ENCODE results near the gene ADAM10. TPM values are rescaled to one million over a fixed set of nuclear protein-coding genes. Genes with fewer than 3 reads are reported as not detected.

ADAM10 gene
- total RNA-seq, 1 donor from 2014 or later = 125 TPM

GRCh38 chr15:58565619-58566018 lies 183.9 kb downstream of the ADAM10 start:
- Mint-ChIP-seq H3K4me3 (no peak overlapping the region), H3K9me3 (no peaks in the 10 kb centered on the region), H3K36me3 (ENCODE audit: low read depth) (no peaks in the 10 kb centered on the region), H3K27me3 (ENCODE audit: low read depth) (no peaks in the 10 kb centered on the region), H3K27ac (ENCODE audit: unreplicated experiment) (no peak overlapping the region), H3K4me1 (peaks cover 8% of the 10 kb centered on the region)
- no peak for TF ChIP-seq CTCF (conservative IDR thresholded peaks at IDR 0.05)
- DNase-seq (ENCODE audit: low read depth, low spot score) = no peak

DNA sequence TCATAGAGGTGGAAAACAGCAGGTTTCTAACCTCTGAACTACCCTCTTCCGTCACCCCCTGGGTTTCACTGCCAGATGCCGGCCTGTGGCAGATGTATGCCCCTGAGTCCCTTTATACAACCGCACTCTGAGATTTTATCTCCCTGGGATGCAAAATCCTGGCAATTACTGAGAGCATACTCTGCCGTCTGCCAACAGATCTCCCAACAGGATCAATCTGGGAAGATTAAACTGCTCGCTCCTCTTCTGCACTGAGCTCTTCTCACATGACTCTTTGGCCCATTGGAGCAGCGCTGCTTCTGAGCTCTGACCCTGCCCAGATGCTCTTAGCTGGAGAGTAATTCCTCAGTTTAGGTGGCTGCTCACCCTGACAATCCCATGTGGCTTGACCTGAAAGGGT lies 184.5 kb downstream of the ADAM10 start:
- Mint-ChIP-seq H3K36me3 (ENCODE audit: low read depth) (no peaks in the 10 kb centered on the region), H3K27ac (ENCODE audit: unreplicated experiment) (no peak overlapping the region), H3K9me3 (no peaks in the 10 kb centered on the region), H3K27me3 (ENCODE audit: low read depth) (no peaks in the 10 kb centered on the region), H3K4me1 (peaks cover 8% of the 10 kb centered on the region), H3K4me3 (no peak overlapping the region)
- no peak for DNase-seq (ENCODE audit: low read depth, low spot score)
- TF ChIP-seq CTCF (conservative IDR thresholded peaks at IDR 0.05) = no peak

DNA sequence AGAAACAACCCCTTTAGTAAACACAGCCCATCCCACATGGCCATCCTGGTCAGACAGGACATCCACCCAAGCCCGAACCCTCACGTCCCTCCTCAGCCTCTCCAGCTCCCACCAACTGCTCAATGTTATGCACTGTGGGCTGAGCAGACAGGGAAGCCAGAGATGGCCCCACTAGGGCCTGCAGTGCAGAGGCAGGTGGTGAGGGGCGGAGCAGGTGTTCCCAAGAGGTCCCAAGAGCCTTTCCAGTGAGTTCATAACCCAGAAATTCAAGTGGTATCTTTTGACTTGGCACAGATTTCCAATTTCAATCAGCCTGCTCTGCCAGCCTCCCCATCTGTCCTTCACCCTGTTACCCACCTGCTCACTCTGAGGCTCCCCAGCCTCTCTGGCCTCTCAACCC lies 187.4 kb downstream of the ADAM10 start:
- Mint-ChIP-seq H3K9me3 (no peaks in the 10 kb centered on the region), H3K27me3 (ENCODE audit: low read depth) (no peaks in the 10 kb centered on the region), H3K27ac (ENCODE audit: unreplicated experiment) (no peak overlapping the region), H3K4me3 (no peak overlapping the region), H3K4me1 (no peaks in the 10 kb centered on the region), H3K36me3 (ENCODE audit: low read depth) (no peaks in the 10 kb centered on the region)
- DNase-seq (ENCODE audit: low read depth, low spot score) = no peak
- TF ChIP-seq CTCF (conservative IDR thresholded peaks at IDR 0.05) = no peak

GRCh38 chr15:58561321-58561720 lies 188.2 kb downstream of the ADAM10 start:
- Mint-ChIP-seq H3K4me1 (no peaks in the 10 kb centered on the region), H3K27ac (ENCODE audit: unreplicated experiment) (no peak overlapping the region), H3K36me3 (ENCODE audit: low read depth) (no peaks in the 10 kb centered on the region), H3K4me3 (no peak overlapping the region), H3K9me3 (no peaks in the 10 kb centered on the region), H3K27me3 (ENCODE audit: low read depth) (no peaks in the 10 kb centered on the region)
- DNase-seq (ENCODE audit: low read depth, low spot score) = no peak
- TF ChIP-seq CTCF (conservative IDR thresholded peaks at IDR 0.05) = no peak

GRCh38 chr15:58559904-58560588 lies 189.5 kb downstream of the ADAM10 start:
- H3K9me3 Mint-ChIP-seq = no peaks in the 10 kb centered on the region
- H3K27me3 Mint-ChIP-seq (ENCODE audit: low read depth) = no peaks in the 10 kb centered on the region
- no peak for DNase-seq (ENCODE audit: low read depth, low spot score)
- no peak for TF ChIP-seq CTCF (conservative IDR thresholded peaks at IDR 0.05)
- peaks cover 6% of the 10 kb centered on the region for H3K4me1 Mint-ChIP-seq
- H3K36me3 Mint-ChIP-seq (ENCODE audit: low read depth) = no peaks in the 10 kb centered on the region
- no peak overlapping the region for H3K27ac Mint-ChIP-seq (ENCODE audit: unreplicated experiment)
- no peak overlapping the region for H3K4me3 Mint-ChIP-seq

All from neural crest cell (in vitro differentiated cells).